ENCODE results near the gene FER.

Gene FER

GRCh38 chr5:109111680-109112079, 364.0 kb downstream of the FER start:
- Histone ChIP-seq H3K4me3 (ENCODE audit: insufficient read depth, low read depth, low read length, poor library complexity, severe bottlenecking) (no peak overlapping the region), H3K9me3 (ENCODE audit: control insufficient read depth, low read length) (no peaks in the 10 kb centered on the region), H3K36me3 (ENCODE audit: control insufficient read depth, insufficient read depth, low read length) (no peaks in the 10 kb centered on the region), H3K4me1 (ENCODE audit: control insufficient read depth, insufficient read depth, low read length, poor library complexity, severe bottlenecking) (no peaks in the 10 kb centered on the region), H3K27me3 (replicated peaks; ENCODE audit: control insufficient read depth, insufficient read depth, low read length, poor library complexity, severe bottlenecking) (no peaks in the 10 kb centered on the region), H3K27ac (ENCODE audit: insufficient read depth, low read length, poor library complexity, severe bottlenecking) (no peak overlapping the region)
- no peak for DNase-seq

- DNase-seq = no peak
- H3K27me3 ChIP-seq (replicated peaks; ENCODE audit: control insufficient read depth, insufficient read depth, low read length, poor library complexity, severe bottlenecking) = no peaks in the 10 kb centered on the region
- no peak overlapping the region for H3K4me3 ChIP-seq (ENCODE audit: insufficient read depth, low read depth, low read length, poor library complexity, severe bottlenecking)
- no peak overlapping the region for H3K27ac ChIP-seq (ENCODE audit: insufficient read depth, low read length, poor library complexity, severe bottlenecking)
- H3K36me3 ChIP-seq (ENCODE audit: control insufficient read depth, insufficient read depth, low read length) = no peaks in the 10 kb centered on the region
- no peaks in the 10 kb centered on the region for H3K4me1 ChIP-seq (ENCODE audit: control insufficient read depth, insufficient read depth, low read length, poor library complexity, severe bottlenecking)
- H3K9me3 ChIP-seq (ENCODE audit: control insufficient read depth, low read length) = no peaks in the 10 kb centered on the region
Observed at GRCh38 chr5:109113608-109114007, 365.9 kb downstream of the FER start.

- Histone ChIP-seq H3K27ac (ENCODE audit: insufficient read depth, low read length, poor library complexity, severe bottlenecking) (no peak overlapping the region), H3K27me3 (replicated peaks; ENCODE audit: control insufficient read depth, insufficient read depth, low read length, poor library complexity, severe bottlenecking) (no peaks in the 10 kb centered on the region), H3K36me3 (ENCODE audit: control insufficient read depth, insufficient read depth, low read length) (no peaks in the 10 kb centered on the region), H3K4me1 (ENCODE audit: control insufficient read depth, insufficient read depth, low read length, poor library complexity, severe bottlenecking) (no peaks in the 10 kb centered on the region), H3K9me3 (ENCODE audit: control insufficient read depth, low read length) (no peaks in the 10 kb centered on the region), H3K4me3 (ENCODE audit: insufficient read depth, low read depth, low read length, poor library complexity, severe bottlenecking) (no peak overlapping the region)
- DNase-seq = no peak
Observed at GRCh38 chr5:109121225-109121624, 373.5 kb downstream of the FER start.

GRCh38 chr5:109125755-109126429, 378.2 kb downstream of the FER start:
- H3K27ac ChIP-seq (ENCODE audit: insufficient read depth, low read length, poor library complexity, severe bottlenecking) = no peak overlapping the region
- no peak overlapping the region for H3K4me3 ChIP-seq (ENCODE audit: insufficient read depth, low read depth, low read length, poor library complexity, severe bottlenecking)
- H3K27me3 ChIP-seq (replicated peaks; ENCODE audit: control insufficient read depth, insufficient read depth, low read length, poor library complexity, severe bottlenecking) = no peaks in the 10 kb centered on the region
- no peaks in the 10 kb centered on the region for H3K4me1 ChIP-seq (ENCODE audit: control insufficient read depth, insufficient read depth, low read length, poor library complexity, severe bottlenecking)
- H3K9me3 ChIP-seq (ENCODE audit: control insufficient read depth, low read length) = no peaks in the 10 kb centered on the region
- no peak for DNase-seq
- no peaks in the 10 kb centered on the region for H3K36me3 ChIP-seq (ENCODE audit: control insufficient read depth, insufficient read depth, low read length)

GRCh38 chr5:109126481-109126880, 378.8 kb downstream of the FER start:
- H3K9me3 ChIP-seq (ENCODE audit: control insufficient read depth, low read length) = no peaks in the 10 kb centered on the region
- H3K4me3 ChIP-seq (ENCODE audit: insufficient read depth, low read depth, low read length, poor library complexity, severe bottlenecking) = no peak overlapping the region
- H3K4me1 ChIP-seq (ENCODE audit: control insufficient read depth, insufficient read depth, low read length, poor library complexity, severe bottlenecking) = no peaks in the 10 kb centered on the region
- DNase-seq = no peak
- no peaks in the 10 kb centered on the region for H3K36me3 ChIP-seq (ENCODE audit: control insufficient read depth, insufficient read depth, low read length)
- H3K27ac ChIP-seq (ENCODE audit: insufficient read depth, low read length, poor library complexity, severe bottlenecking) = no peak overlapping the region
- no peaks in the 10 kb centered on the region for H3K27me3 ChIP-seq (replicated peaks; ENCODE audit: control insufficient read depth, insufficient read depth, low read length, poor library complexity, severe bottlenecking)

- no peaks in the 10 kb centered on the region for H3K36me3 ChIP-seq (ENCODE audit: control insufficient read depth, insufficient read depth, low read length)
- no peaks in the 10 kb centered on the region for H3K9me3 ChIP-seq (ENCODE audit: control insufficient read depth, low read length)
- H3K27ac ChIP-seq (ENCODE audit: insufficient read depth, low read length, poor library complexity, severe bottlenecking) = no peak overlapping the region
- no peak for DNase-seq
- no peak overlapping the region for H3K4me3 ChIP-seq (ENCODE audit: insufficient read depth, low read depth, low read length, poor library complexity, severe bottlenecking)
- no peaks in the 10 kb centered on the region for H3K27me3 ChIP-seq (replicated peaks; ENCODE audit: control insufficient read depth, insufficient read depth, low read length, poor library complexity, severe bottlenecking)
- H3K4me1 ChIP-seq (ENCODE audit: control insufficient read depth, insufficient read depth, low read length, poor library complexity, severe bottlenecking) = no peaks in the 10 kb centered on the region
Observed at GRCh38 chr5:109136906-109137305, 389.2 kb downstream of the FER start.

GRCh38 chr5:109141222-109142200, 393.8 kb downstream of the FER start:
- Histone ChIP-seq H3K4me3 (ENCODE audit: insufficient read depth, low read depth, low read length, poor library complexity, severe bottlenecking) (no peak overlapping the region), H3K4me1 (ENCODE audit: control insufficient read depth, insufficient read depth, low read length, poor library complexity, severe bottlenecking) (no peaks in the 10 kb centered on the region), H3K36me3 (ENCODE audit: control insufficient read depth, insufficient read depth, low read length) (no peaks in the 10 kb centered on the region), H3K27me3 (replicated peaks; ENCODE audit: control insufficient read depth, insufficient read depth, low read length, poor library complexity, severe bottlenecking) (no peaks in the 10 kb centered on the region), H3K27ac (ENCODE audit: insufficient read depth, low read length, poor library complexity, severe bottlenecking) (no peak overlapping the region), H3K9me3 (ENCODE audit: control insufficient read depth, low read length) (no peaks in the 10 kb centered on the region)
- DNase-seq = no peak

GRCh38 chr5:109143031-109143430, 395.3 kb downstream of the FER start:
- Histone ChIP-seq H3K36me3 (ENCODE audit: control insufficient read depth, insufficient read depth, low read length) (no peaks in the 10 kb centered on the region), H3K27ac (ENCODE audit: insufficient read depth, low read length, poor library complexity, severe bottlenecking) (no peak overlapping the region), H3K4me1 (ENCODE audit: control insufficient read depth, insufficient read depth, low read length, poor library complexity, severe bottlenecking) (no peaks in the 10 kb centered on the region), H3K27me3 (replicated peaks; ENCODE audit: control insufficient read depth, insufficient read depth, low read length, poor library complexity, severe bottlenecking) (no peaks in the 10 kb centered on the region), H3K9me3 (ENCODE audit: control insufficient read depth, low read length) (no peaks in the 10 kb centered on the region), H3K4me3 (ENCODE audit: insufficient read depth, low read depth, low read length, poor library complexity, severe bottlenecking) (no peak overlapping the region)
- no peak for DNase-seq

- no peak overlapping the region for H3K4me3 ChIP-seq (ENCODE audit: insufficient read depth, low read depth, low read length, poor library complexity, severe bottlenecking)
- H3K27me3 ChIP-seq (replicated peaks; ENCODE audit: control insufficient read depth, insufficient read depth, low read length, poor library complexity, severe bottlenecking) = no peaks in the 10 kb centered on the region
- DNase-seq = no peak
- H3K27ac ChIP-seq (ENCODE audit: insufficient read depth, low read length, poor library complexity, severe bottlenecking) = no peak overlapping the region
- no peaks in the 10 kb centered on the region for H3K36me3 ChIP-seq (ENCODE audit: control insufficient read depth, insufficient read depth, low read length)
- no peaks in the 10 kb centered on the region for H3K4me1 ChIP-seq (ENCODE audit: control insufficient read depth, insufficient read depth, low read length, poor library complexity, severe bottlenecking)
- H3K9me3 ChIP-seq (ENCODE audit: control insufficient read depth, low read length) = no peaks in the 10 kb centered on the region
Observed at GRCh38 chr5:109145139-109145538, 397.4 kb downstream of the FER start.

GRCh38 chr5:109146591-109146990, 398.9 kb downstream of the FER start:
- H3K27me3 ChIP-seq (replicated peaks; ENCODE audit: control insufficient read depth, insufficient read depth, low read length, poor library complexity, severe bottlenecking) = no peaks in the 10 kb centered on the region
- H3K36me3 ChIP-seq (ENCODE audit: control insufficient read depth, insufficient read depth, low read length) = no peaks in the 10 kb centered on the region
- H3K9me3 ChIP-seq (ENCODE audit: control insufficient read depth, low read length) = no peaks in the 10 kb centered on the region
- H3K4me3 ChIP-seq (ENCODE audit: insufficient read depth, low read depth, low read length, poor library complexity, severe bottlenecking) = no peak overlapping the region
- H3K27ac ChIP-seq (ENCODE audit: insufficient read depth, low read length, poor library complexity, severe bottlenecking) = no peak overlapping the region
- no peak for DNase-seq
- no peaks in the 10 kb centered on the region for H3K4me1 ChIP-seq (ENCODE audit: control insufficient read depth, insufficient read depth, low read length, poor library complexity, severe bottlenecking)

Measured in effector memory CD4-positive, alpha-beta T cell (primary cell).